ENCODE results near the gene HTATSF1.

The HTATSF1 gene

DNA sequence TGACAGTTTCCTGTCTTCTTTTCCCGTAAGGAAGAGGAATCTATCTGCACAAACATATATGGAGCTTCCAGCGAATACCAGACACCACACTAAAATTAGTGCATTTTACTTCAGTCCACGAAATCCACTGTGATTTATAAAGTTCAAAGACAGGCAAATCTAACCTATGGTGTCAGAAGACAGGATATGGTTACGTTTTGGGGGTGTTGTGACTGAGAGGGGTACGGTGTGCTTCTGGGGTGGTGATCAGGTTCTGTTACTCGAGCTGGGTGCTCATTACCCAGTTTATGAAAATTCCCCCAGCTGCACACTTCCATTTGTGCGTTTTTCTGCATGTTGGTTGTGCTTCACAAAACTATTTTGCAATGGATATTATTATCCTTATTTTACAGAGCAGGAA lies 44.9 kb downstream of the HTATSF1 start:
- TF ChIP-seq TAF1 (IDR thresholded peaks at IDR 0.05; ENCODE audit: low read depth) (no peak), REST (IDR thresholded peaks at IDR 0.05; ENCODE audit: low read depth) (no peak), EGR1 (IDR thresholded peaks at IDR 0.05) (no peak), RAD21 (IDR thresholded peaks at IDR 0.05; ENCODE audit: low read depth) (no peak), YY1 (IDR thresholded peaks at IDR 0.05; ENCODE audit: low read depth) (no peak), ZBTB7A (IDR thresholded peaks at IDR 0.05; ENCODE audit: low read depth) (no peak), FOXM1 (IDR thresholded peaks at IDR 0.05; ENCODE audit: borderline replicate concordance, low read depth) (no peak), EP300 (IDR thresholded peaks at IDR 0.05; ENCODE audit: borderline replicate concordance) (no peak), CEBPB (IDR thresholded peaks at IDR 0.05) (no peak), CREB1 (IDR thresholded peaks at IDR 0.05; ENCODE audit: low read depth) (no peak), TCF12 (IDR thresholded peaks at IDR 0.05; ENCODE audit: low read depth) (no peak)
- TF ChIP-seq, protein P1, sequence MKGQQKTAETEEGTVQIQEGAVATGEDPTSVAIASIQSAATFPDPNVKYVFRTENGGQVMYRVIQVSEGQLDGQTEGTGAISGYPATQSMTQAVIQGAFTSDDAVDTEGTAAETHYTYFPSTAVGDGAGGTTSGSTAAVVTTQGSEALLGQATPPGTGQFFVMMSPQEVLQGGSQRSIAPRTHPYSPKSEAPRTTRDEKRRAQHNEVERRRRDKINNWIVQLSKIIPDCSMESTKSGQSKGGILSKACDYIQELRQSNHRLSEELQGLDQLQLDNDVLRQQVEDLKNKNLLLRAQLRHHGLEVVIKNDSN (IDR thresholded peaks at IDR 0.05), result no peak
- TF ChIP-seq, protein P2, sequence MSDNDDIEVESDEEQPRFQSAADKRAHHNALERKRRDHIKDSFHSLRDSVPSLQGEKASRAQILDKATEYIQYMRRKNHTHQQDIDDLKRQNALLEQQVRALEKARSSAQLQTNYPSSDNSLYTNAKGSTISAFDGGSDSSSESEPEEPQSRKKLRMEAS (IDR thresholded peaks at IDR 0.05), result no peak

GRCh38 chrX:136546371-136546781 lies 49.0 kb downstream of the HTATSF1 start:
- no peak for TF ChIP-seq RAD21 (IDR thresholded peaks at IDR 0.05; ENCODE audit: low read depth)

DNA sequence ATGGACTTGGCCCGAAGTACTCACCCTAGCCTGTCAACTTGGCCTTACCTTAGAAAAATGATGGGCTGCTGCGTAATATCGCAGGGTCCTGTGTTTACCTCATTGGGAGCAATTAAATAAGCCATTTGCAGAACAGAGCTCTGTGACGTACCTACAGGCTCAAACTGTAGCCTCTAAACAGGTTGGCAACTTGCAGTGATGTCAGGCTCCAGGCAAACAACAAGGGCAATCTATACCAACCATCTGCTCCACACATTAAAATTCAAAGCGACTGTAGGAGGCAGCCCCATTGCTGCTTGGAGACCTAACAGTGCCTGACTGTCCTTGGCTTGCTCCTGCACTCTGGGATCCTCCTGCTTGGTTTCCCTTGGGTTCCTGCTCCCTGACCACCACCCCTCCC lies 51.8 kb downstream of the HTATSF1 start:
- TF ChIP-seq YY1 (IDR thresholded peaks at IDR 0.05; ENCODE audit: low read depth) (no peak), ZBTB7A (IDR thresholded peaks at IDR 0.05; ENCODE audit: low read depth) (no peak), CEBPB (IDR thresholded peaks at IDR 0.05) (no peak), TCF12 (IDR thresholded peaks at IDR 0.05; ENCODE audit: low read depth) (no peak)

GRCh38 chrX:136551410-136551809 lies 54.0 kb downstream of the HTATSF1 start:
- no peak for TF ChIP-seq ZBTB7A (IDR thresholded peaks at IDR 0.05; ENCODE audit: low read depth)
- TF ChIP-seq EGR1 (IDR thresholded peaks at IDR 0.05), result no peak
- TF ChIP-seq CEBPB (IDR thresholded peaks at IDR 0.05), result no peak
- TF ChIP-seq, protein P2 (IDR thresholded peaks at IDR 0.05), result no peak
- no peak for TF ChIP-seq TAF1 (IDR thresholded peaks at IDR 0.05; ENCODE audit: low read depth)
- TF ChIP-seq FOXM1 (IDR thresholded peaks at IDR 0.05; ENCODE audit: borderline replicate concordance, low read depth), result no peak
- TF ChIP-seq TEAD4 (IDR thresholded peaks at IDR 0.05), result no peak
- no peak for TF ChIP-seq CREB1 (IDR thresholded peaks at IDR 0.05; ENCODE audit: low read depth)
- no peak for TF ChIP-seq REST (IDR thresholded peaks at IDR 0.05; ENCODE audit: low read depth)
- no peak for TF ChIP-seq TCF12 (IDR thresholded peaks at IDR 0.05; ENCODE audit: low read depth)
- TF ChIP-seq RAD21 (IDR thresholded peaks at IDR 0.05; ENCODE audit: low read depth), result no peak
- TF ChIP-seq NFIC (IDR thresholded peaks at IDR 0.05), result no peak
- TF ChIP-seq EP300 (IDR thresholded peaks at IDR 0.05; ENCODE audit: borderline replicate concordance), result no peak

- TF ChIP-seq FOXM1 (IDR thresholded peaks at IDR 0.05; ENCODE audit: borderline replicate concordance, low read depth) (no peak), YY1 (IDR thresholded peaks at IDR 0.05; ENCODE audit: low read depth) (no peak), TEAD4 (IDR thresholded peaks at IDR 0.05) (no peak), CREB1 (IDR thresholded peaks at IDR 0.05; ENCODE audit: low read depth) (no peak), REST (IDR thresholded peaks at IDR 0.05; ENCODE audit: low read depth) (no peak)
Measured at GRCh38 chrX:136555694-136556093, 58.3 kb downstream of the HTATSF1 start.

Measured in Ishikawa (cell line).